ENCODE data around the gene MGAT5B. TPM values are rescaled to one million over a fixed set of nuclear protein-coding genes. Genes with fewer than 3 reads are reported as not detected.
"Not testable (repeated sequence)": the region's sequence is repeated elsewhere in the genome, so short reads cannot be mapped to it uniquely, and the experiment has no call there.

Gene MGAT5B
- total and polyA plus RNA-seq, 11 donors = 0.07 to 0.21 (median 0.15) TPM; not detected in 6

DNA sequence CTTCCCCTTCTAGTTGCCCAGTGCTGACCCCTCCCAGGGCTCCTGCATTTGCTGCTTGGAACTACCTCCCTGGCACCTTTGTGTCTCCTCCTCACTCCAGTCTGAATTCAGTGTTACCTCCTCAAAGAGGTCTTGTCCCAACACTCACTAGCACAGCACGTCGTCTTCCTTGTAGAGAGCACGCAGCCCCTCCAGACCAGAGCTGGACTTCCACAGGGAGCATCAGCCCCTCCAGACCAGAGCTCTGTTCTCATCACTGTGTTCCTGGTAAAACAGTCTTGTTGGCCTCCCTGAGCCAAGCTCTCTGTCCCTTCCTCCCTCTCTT lies 27.8 kb upstream of the MGAT5B start:
- Histone ChIP-seq H3K36me3 (no peaks in the 10 kb centered on the region), H3K27me3 (peaks cover 0 to 46% (median 24%) of the 10 kb centered on the region in 9 donors), H3K27ac (no peak overlapping the region), H3K4me3 (no peak overlapping the region), H3K4me1 (peaks cover 0 to 18% (median 2%) of the 10 kb centered on the region in 12 donors), H3K9me3 (no peaks in the 10 kb centered on the region)
- intact Hi-C loops (cut with DNase I) = no loop called here
- DNase-seq (peak in 1 of 5 donors; percentile 4), ATAC-seq (no peak)
- TF ChIP-seq, protein P1, sequence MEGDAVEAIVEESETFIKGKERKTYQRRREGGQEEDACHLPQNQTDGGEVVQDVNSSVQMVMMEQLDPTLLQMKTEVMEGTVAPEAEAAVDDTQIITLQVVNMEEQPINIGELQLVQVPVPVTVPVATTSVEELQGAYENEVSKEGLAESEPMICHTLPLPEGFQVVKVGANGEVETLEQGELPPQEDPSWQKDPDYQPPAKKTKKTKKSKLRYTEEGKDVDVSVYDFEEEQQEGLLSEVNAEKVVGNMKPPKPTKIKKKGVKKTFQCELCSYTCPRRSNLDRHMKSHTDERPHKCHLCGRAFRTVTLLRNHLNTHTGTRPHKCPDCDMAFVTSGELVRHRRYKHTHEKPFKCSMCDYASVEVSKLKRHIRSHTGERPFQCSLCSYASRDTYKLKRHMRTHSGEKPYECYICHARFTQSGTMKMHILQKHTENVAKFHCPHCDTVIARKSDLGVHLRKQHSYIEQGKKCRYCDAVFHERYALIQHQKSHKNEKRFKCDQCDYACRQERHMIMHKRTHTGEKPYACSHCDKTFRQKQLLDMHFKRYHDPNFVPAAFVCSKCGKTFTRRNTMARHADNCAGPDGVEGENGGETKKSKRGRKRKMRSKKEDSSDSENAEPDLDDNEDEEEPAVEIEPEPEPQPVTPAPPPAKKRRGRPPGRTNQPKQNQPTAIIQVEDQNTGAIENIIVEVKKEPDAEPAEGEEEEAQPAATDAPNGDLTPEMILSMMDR (IDR thresholded peaks at IDR 0.05) = no peak
- no peak for TF ChIP-seq POLR2A (IDR thresholded peaks at IDR 0.05)
- 21 to 46% (median 38%) methylated on average over 3 of the region's 3 CpGs for WGBS, 4 donors

DNA sequence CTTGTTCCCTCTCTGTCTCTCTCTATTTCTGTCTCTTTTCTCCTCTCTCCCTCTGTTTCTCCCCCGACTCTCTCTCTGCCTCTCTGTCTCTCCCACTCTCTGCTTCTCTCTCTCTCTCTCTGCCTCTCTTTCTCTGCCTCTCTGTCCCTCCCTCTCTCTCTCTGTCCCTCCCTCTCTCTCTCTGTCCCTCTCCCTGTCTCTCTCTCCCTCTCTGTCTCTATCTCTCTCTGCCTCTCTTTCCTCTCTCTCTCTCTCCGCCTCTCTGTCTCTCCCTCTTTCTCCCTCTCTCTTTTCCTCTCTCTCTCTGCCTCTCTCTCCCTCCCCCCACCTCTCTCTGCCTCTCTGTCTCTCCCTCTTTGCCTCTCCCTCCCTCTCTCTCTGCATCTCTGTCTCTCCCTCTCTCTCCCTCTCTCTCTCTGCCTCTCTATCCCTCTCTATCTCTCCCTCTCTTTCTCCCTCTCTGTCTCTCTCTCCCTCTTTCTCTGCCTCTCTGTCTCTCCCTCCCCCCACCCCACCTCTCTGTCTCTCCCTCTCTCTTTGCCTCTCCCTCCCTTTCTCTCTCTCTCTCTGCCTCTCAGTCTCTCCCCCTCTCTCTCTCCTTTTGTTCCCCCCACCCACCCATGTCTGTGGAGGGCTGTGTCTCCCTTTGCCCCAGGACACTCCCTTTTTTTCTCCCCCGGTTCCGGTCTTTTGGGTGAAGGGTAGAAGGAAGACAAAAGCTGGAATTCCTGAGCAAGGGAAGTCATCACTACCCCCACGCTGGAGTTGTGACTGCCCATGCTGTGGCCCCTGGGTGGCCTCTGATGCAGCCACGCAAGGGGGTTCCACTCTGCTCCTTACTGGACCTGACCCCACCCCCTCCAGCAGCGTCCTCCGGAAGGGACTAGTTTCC lies 27.1 kb upstream of the MGAT5B start:
- H3K27me3 ChIP-seq = peaks cover 0 to 53% (median 25%) of the 10 kb centered on the region in 9 donors
- 9 to 13% (median 10%) methylated on average over 7 to 8 of the region's 8 CpGs for WGBS, 4 donors

GRCh38 chr17:76841776-76842405 lies 26.3 kb upstream of the MGAT5B start:
- Histone ChIP-seq H3K4me1 (peaks cover 0 to 18% (median 2%) of the 10 kb centered on the region in 12 donors), H3K27ac (no peak overlapping the region), H3K4me3 (no peak overlapping the region), H3K27me3 (peaks cover 0 to 53% (median 25%) of the 10 kb centered on the region in 9 donors), H3K36me3 (no peaks in the 10 kb centered on the region), H3K9me3 (no peaks in the 10 kb centered on the region)
- DNase-seq = no peak
- 7 to 13% (median 10%) methylated on average over 7 to 10 of the region's 10 CpGs for WGBS, 4 donors
- TF ChIP-seq, protein P1 (IDR thresholded peaks at IDR 0.05) = no peak
- no peak for TF ChIP-seq POLR2A (IDR thresholded peaks at IDR 0.05)
- intact Hi-C loops (cut with DNase I) = no loop called here
- no peak for ATAC-seq

More for the DNA sequence above, 27.1 kb upstream of the MGAT5B start:
- Histone ChIP-seq H3K27ac (no peak overlapping the region), H3K4me3 (no peak overlapping the region), H3K4me1 (peaks cover 0 to 18% (median 2%) of the 10 kb centered on the region in 12 donors), H3K36me3 (no peaks in the 10 kb centered on the region), H3K9me3 (no peaks in the 10 kb centered on the region)
- DNase-seq (no peak), ATAC-seq (no peak)
- intact Hi-C loops (cut with DNase I) = no loop called here
- TF ChIP-seq POLR2A (IDR thresholded peaks at IDR 0.05) = no peak
- TF ChIP-seq, protein P1 (IDR thresholded peaks at IDR 0.05) = no peak

DNA sequence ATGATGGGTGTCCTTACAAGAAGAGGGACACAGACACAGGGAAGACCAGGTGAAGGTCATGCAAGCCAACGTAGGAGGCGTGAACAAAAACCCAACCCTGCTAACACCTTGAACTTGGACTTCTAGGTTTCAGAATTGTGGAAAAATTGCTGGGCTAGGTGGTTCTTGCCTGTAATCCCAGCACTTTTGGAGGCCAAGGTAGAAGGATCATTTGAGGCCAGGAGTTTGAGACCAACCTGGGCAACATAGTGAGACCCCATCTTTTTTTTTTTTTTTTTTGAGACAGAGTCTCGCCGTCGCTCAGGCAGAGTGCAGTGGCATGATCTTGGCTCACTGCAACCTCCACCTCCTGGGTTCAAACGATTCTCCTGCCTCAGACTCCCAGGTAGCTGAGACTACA lies 25.1 kb upstream of the MGAT5B start:
- ATAC-seq; intact Hi-C loops (cut with DNase I): not testable (repeated sequence)
- peaks cover 0 to 53% (median 25%) of the 10 kb centered on the region in 9 donors for H3K27me3 ChIP-seq

More for the DNA sequence above, 25.1 kb upstream of the MGAT5B start:
- not testable (repeated sequence) for H3K4me3 ChIP-seq, H3K27ac ChIP-seq, H3K9me3 ChIP-seq, DNase-seq, H3K36me3 ChIP-seq
- 88 to 92% (median 91%) methylated on average over 6 of the region's 6 CpGs for WGBS, 4 donors
- peaks cover 0 to 18% (median 2%) of the 10 kb centered on the region in 12 donors for H3K4me1 ChIP-seq
